A673 (cell line): ENCODE measurements around the gene TAAR5.

Experiments
- CTCF ChIP-seq: fragments of 300-800, 200-600 bp; sonication (generic); conservative IDR thresholded peaks from 2 replicates; pipeline ENCODE4 v1.5.1; 2017; ENCODE audit warnings: low read depth, mild to moderate bottlenecking, antibody characterized with exemption, low read length, moderate library complexity, mixed read lengths
- EZH2 ChIP-seq: fragments of 200-600 bp; sonication (generic); IDR thresholded peaks from 2 replicates; pipeline ENCODE4 v1.6.1; 2017; ENCODE audit warnings: borderline replicate concordance, low read depth, mild to moderate bottlenecking, mixed read lengths, antibody characterized with exemption, low read length; ENCODE audit not compliant: poor library complexity, severe bottlenecking

DNA sequence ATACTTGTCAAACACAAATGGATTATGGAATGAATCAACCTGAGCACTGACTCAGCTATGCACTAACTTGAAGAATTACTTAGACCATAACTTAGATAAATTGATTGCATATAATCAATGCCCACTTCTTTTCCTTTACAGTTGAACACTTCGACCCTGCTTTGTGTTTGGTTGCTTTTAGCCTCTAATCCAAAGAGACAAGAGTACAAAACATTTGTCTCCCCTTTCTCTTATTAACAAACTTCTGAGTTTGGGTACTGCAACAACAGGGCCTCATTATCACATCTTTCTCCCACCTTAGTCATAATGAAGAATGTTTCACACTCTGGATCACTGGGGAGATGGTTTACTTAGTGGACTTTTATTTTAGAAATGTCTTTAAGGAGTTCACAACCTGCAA is 22.0 kb downstream of the TAAR5 start:
- no peak for TF ChIP-seq CTCF
- no peak for TF ChIP-seq EZH2
